Mesenchymal stem cell (in vitro differentiated cells and primary cell): ENCODE results near the gene PCDHB5.
"Not testable (repeated sequence)": the region's sequence is repeated elsewhere in the genome, so short reads cannot be mapped to it uniquely, and the experiment has no call there.

ENCODE experiments used
- DNase-seq: peaks from one replicate; pipeline ENCODE4 v3.0.0-alpha.2; 2013
- H2AFZ ChIP-seq: one replicate; pipeline ENCODE4 v1.6.1; 2013; ENCODE audit warnings: low read depth, mild to moderate bottlenecking, control low read depth, inconsistent platforms, low read length, moderate library complexity
- H2AK5ac ChIP-seq: 2 replicates; pipeline ENCODE4 v1.6.1; 2013; ENCODE audit warnings: low read length, moderate library complexity, mild to moderate bottlenecking, inconsistent platforms; ENCODE audit not compliant: severe bottlenecking
- H2BK120ac ChIP-seq: one replicate; pipeline ENCODE4 v1.6.1; 2013; ENCODE audit warnings: low read depth, mild to moderate bottlenecking, inconsistent platforms, low read length, moderate library complexity
- H2BK12ac ChIP-seq, 2 experiments: one replicate each; pipeline ENCODE4 v1.6.1; 2013; ENCODE audit warnings: inconsistent platforms in 2 of 2, low read length in 2 of 2, mild to moderate bottlenecking in 2 of 2, moderate library complexity in 2 of 2, control low read depth in 1 of 2
- H2BK15ac ChIP-seq: one replicate; pipeline ENCODE4 v1.6.1; 2013; ENCODE audit warnings: mild to moderate bottlenecking, low read depth, inconsistent platforms; ENCODE audit not compliant: poor library complexity, severe bottlenecking
- H2BK5ac ChIP-seq: 2 replicates; pipeline ENCODE4 v1.6.1; 2013; ENCODE audit warnings: low read depth, mild to moderate bottlenecking, low read length, control low read depth, inconsistent platforms; ENCODE audit not compliant: poor library complexity, severe bottlenecking
- H3K14ac ChIP-seq, 2 experiments: one replicate each; pipeline ENCODE4 v1.6.1; 2013; ENCODE audit warnings: inconsistent platforms in 2 of 2, low read length in 2 of 2, control low read depth in 1 of 2, mild to moderate bottlenecking in 1 of 2, moderate library complexity in 1 of 2
- H3K18ac ChIP-seq, 2 experiments: one replicate each; pipeline ENCODE4 v1.6.1; 2013; ENCODE audit warnings: inconsistent platforms in 2 of 2, low read length in 2 of 2, control low read depth in 1 of 2, low read depth in 1 of 2, mild to moderate bottlenecking in 1 of 2
- H3K23ac ChIP-seq, 2 experiments: one replicate each; pipeline ENCODE4 v1.6.1; 2013; ENCODE audit warnings: inconsistent platforms in 2 of 2, low read length in 2 of 2, mild to moderate bottlenecking in 2 of 2, moderate library complexity in 2 of 2, control low read depth in 1 of 2
- H3K27ac ChIP-seq: 2 replicates; pipeline ENCODE4 v1.5.1; 2013; ENCODE audit warnings: mild to moderate bottlenecking, moderate library complexity, low read length, control low read depth, inconsistent platforms; ENCODE audit not compliant: poor library complexity, severe bottlenecking
- H3K27me3 ChIP-seq, 2 experiments: 2 replicates each; pipeline versions ENCODE4 v1.6.1 to v1.7.0; 2013; ENCODE audit warnings: low read length in 2 of 2, mild to moderate bottlenecking in 2 of 2, moderate library complexity in 2 of 2, control low read depth in 1 of 2, inconsistent platforms in 1 of 2; ENCODE audit not compliant: control insufficient read depth in 1 of 2, insufficient read depth in 1 of 2
- H3K36me3 ChIP-seq, 2 experiments: 2 replicates each; pipeline versions ENCODE4 v1.6.1 to v1.7.0; 2013; ENCODE audit warnings: low read length in 2 of 2, control low read depth in 1 of 2, inconsistent platforms in 1 of 2, low read depth in 1 of 2, mild to moderate bottlenecking in 1 of 2; ENCODE audit not compliant: insufficient read depth in 2 of 2, control insufficient read depth in 1 of 2
- H3K4ac ChIP-seq, 2 experiments: one replicate each; pipeline ENCODE4 v1.6.1; 2013; ENCODE audit warnings: inconsistent platforms in 2 of 2, low read length in 2 of 2, mild to moderate bottlenecking in 2 of 2, moderate library complexity in 2 of 2, control low read depth in 1 of 2, low read depth in 1 of 2
- H3K4me1 ChIP-seq: 2 replicates; pipeline ENCODE4 v1.6.1; 2013; ENCODE audit warnings: low read depth, low read length, control low read depth; ENCODE audit not compliant: control insufficient read depth, insufficient read depth
- H3K4me2 ChIP-seq: 2 replicates; pipeline ENCODE4 v1.6.1; 2013; ENCODE audit warnings: low read length, mild to moderate bottlenecking, inconsistent platforms; ENCODE audit not compliant: poor library complexity, severe bottlenecking
- H3K4me3 ChIP-seq, 2 experiments: 2 replicates each; pipeline versions ENCODE4 v1.5.1 to v1.7.0; 2013; ENCODE audit warnings: low read length in 2 of 2, mild to moderate bottlenecking in 2 of 2, control low read depth in 1 of 2, low read depth in 1 of 2; ENCODE audit not compliant: insufficient read depth in 1 of 2
- H3K79me1 ChIP-seq: replicated peaks from 2 replicates; pipeline ENCODE4 v1.6.1; 2013; ENCODE audit warnings: mild to moderate bottlenecking, control low read depth, low read length, inconsistent platforms; ENCODE audit not compliant: poor library complexity, severe bottlenecking
- H3K9ac ChIP-seq: 2 replicates; pipeline ENCODE4 v1.7.0; 2013; ENCODE audit warnings: mild to moderate bottlenecking, low read length, moderate library complexity
- H3K9me3 ChIP-seq: 2 replicates; pipeline ENCODE4 v1.7.0; 2013; ENCODE audit warnings: mild to moderate bottlenecking, low read length; ENCODE audit not compliant: control insufficient read depth
- H4K8ac ChIP-seq: one replicate; pipeline ENCODE4 v1.6.1; 2013; ENCODE audit warnings: inconsistent platforms, mild to moderate bottlenecking, low read length, moderate library complexity
- H4K91ac ChIP-seq: one replicate; pipeline ENCODE4 v1.6.1; 2013; ENCODE audit warnings: mild to moderate bottlenecking, low read length, inconsistent platforms
- WGBS: methylation state at CpG from one replicate; pipeline ENCODE4 v1.1.7; 2013; ENCODE audit warnings: mixed read lengths; 5-methylcytosine and 5-hydroxymethylcytosine counted together

PCDHB5 gene

GRCh38 chr5:141151632-141152031 is 16.6 kb downstream of the PCDHB5 start:
- not testable (repeated sequence) for H3K4me2 ChIP-seq, DNase-seq, H3K79me1 ChIP-seq, H2BK5ac ChIP-seq, H3K4me1 ChIP-seq, H3K4me3 ChIP-seq, H3K36me3 ChIP-seq, H3K9ac ChIP-seq, H3K4ac ChIP-seq, H2BK15ac ChIP-seq, H3K27ac ChIP-seq, H4K8ac ChIP-seq, H2AFZ ChIP-seq, H2BK12ac ChIP-seq, H4K91ac ChIP-seq, H3K27me3 ChIP-seq, H2BK120ac ChIP-seq, H3K18ac ChIP-seq, H2AK5ac ChIP-seq, H3K23ac ChIP-seq, H3K14ac ChIP-seq
- peaks cover 68% of the 10 kb centered on the region for H3K9me3 ChIP-seq
- 98% methylated on average over 26 of the region's 41 CpGs for WGBS

GRCh38 chr5:141152096-141152495 is 17.1 kb downstream of the PCDHB5 start:
- H3K36me3 ChIP-seq, DNase-seq, H4K8ac ChIP-seq, H2BK15ac ChIP-seq, H2AFZ ChIP-seq, H3K4me3 ChIP-seq, H3K23ac ChIP-seq, H2BK5ac ChIP-seq, H3K4ac ChIP-seq, H3K18ac ChIP-seq, H3K79me1 ChIP-seq, H3K4me1 ChIP-seq, H2BK120ac ChIP-seq, H3K9ac ChIP-seq, H3K14ac ChIP-seq, H2AK5ac ChIP-seq, H3K4me2 ChIP-seq, H2BK12ac ChIP-seq, H4K91ac ChIP-seq, H3K27ac ChIP-seq, H3K27me3 ChIP-seq: not testable (repeated sequence)
- H3K9me3 ChIP-seq = peaks cover 70% of the 10 kb centered on the region
- WGBS = 96% methylated on average over 32 of the region's 36 CpGs

- no peak overlapping the region for H2AFZ ChIP-seq
- no peak overlapping the region for H3K4me3 ChIP-seq
- H3K27ac ChIP-seq = no peak overlapping the region
- H3K36me3 ChIP-seq = no peaks in the 10 kb centered on the region
- no peak overlapping the region for H2AK5ac ChIP-seq
- no peak overlapping the region for H3K18ac ChIP-seq
- H2BK12ac ChIP-seq = no peak overlapping the region
- H2BK120ac ChIP-seq = no peak overlapping the region
- H3K4me1 ChIP-seq = no peaks in the 10 kb centered on the region
- no peak overlapping the region for H3K4me2 ChIP-seq
- no peak overlapping the region for H2BK15ac ChIP-seq
- no peak overlapping the region for H3K23ac ChIP-seq
- H2BK5ac ChIP-seq = no peak overlapping the region
- no peak overlapping the region for H3K9ac ChIP-seq
- no peak overlapping the region for H4K91ac ChIP-seq
- no peak for DNase-seq
- H4K8ac ChIP-seq = no peak overlapping the region
- no peaks in the 10 kb centered on the region for H3K79me1 ChIP-seq
- H3K27me3 ChIP-seq = no peaks in the 10 kb centered on the region
- no peak overlapping the region for H3K4ac ChIP-seq
- H3K14ac ChIP-seq = no peak overlapping the region
- H3K9me3 ChIP-seq = peaks cover 55% of the 10 kb centered on the region
- 82% methylated on average over 21 of the region's 21 CpGs for WGBS
Measured at GRCh38 chr5:141155540-141156374, 20.8 kb downstream of the PCDHB5 start.

- not testable (repeated sequence) for H2AFZ ChIP-seq, H3K79me1 ChIP-seq, H3K9ac ChIP-seq, H3K23ac ChIP-seq, DNase-seq, H4K8ac ChIP-seq, H3K4me3 ChIP-seq, H3K4ac ChIP-seq, H2BK12ac ChIP-seq, H3K27me3 ChIP-seq, H2BK120ac ChIP-seq, H3K4me1 ChIP-seq, H2BK15ac ChIP-seq, H3K36me3 ChIP-seq, H2AK5ac ChIP-seq, H4K91ac ChIP-seq, H2BK5ac ChIP-seq, H3K4me2 ChIP-seq, H3K18ac ChIP-seq, H3K14ac ChIP-seq, H3K27ac ChIP-seq
- peaks cover 62% of the 10 kb centered on the region for H3K9me3 ChIP-seq
- WGBS = 91% methylated on average over 12 of the region's 38 CpGs
Measured at GRCh38 chr5:141157356-141157755, 22.4 kb downstream of the PCDHB5 start.
